ENCODE data around the gene NIP7. TPM values are rescaled to one million over a fixed set of nuclear protein-coding genes. Genes with fewer than 3 reads are reported as not detected.

Gene NIP7
- total RNA-seq, 1 experiment from 2014 or later = 72.8 TPM

- Histone ChIP-seq H2BK5ac (ENCODE audit: insufficient read length, low read length) (no peak overlapping the region), H4K8ac (replicated peaks; ENCODE audit: insufficient read length, low read depth, low read length) (no peak overlapping the region), H3K18ac (ENCODE audit: insufficient read length, low read depth, low read length) (no peak overlapping the region), H2BK120ac (ENCODE audit: low read depth, low read length, poor library complexity, severe bottlenecking) (no peak overlapping the region), H4K20me1 (ENCODE audit: control insufficient read depth, insufficient read depth, insufficient read length) (no peaks in the 10 kb centered on the region), H3K56ac (ENCODE audit: insufficient read length, low read depth, low read length) (no peak overlapping the region), H4K5ac (ENCODE audit: insufficient read length, low read depth, low read length) (no peak overlapping the region), H3K27me3 (ENCODE audit: insufficient read depth, low read length) (no peaks in the 10 kb centered on the region), H2AFZ (ENCODE audit: low read length) (no peak overlapping the region), H2BK20ac (ENCODE audit: low read depth, low read length, poor library complexity, severe bottlenecking) (no peak overlapping the region), H2BK12ac (ENCODE audit: insufficient read length, low read depth, low read length) (no peak overlapping the region), H3K23ac (ENCODE audit: insufficient read length, low read depth, low read length) (no peak overlapping the region), H2BK15ac (ENCODE audit: low read depth, low read length) (no peak overlapping the region), H3K79me2 (ENCODE audit: insufficient read depth, low read length) (no peaks in the 10 kb centered on the region), H3K4ac (ENCODE audit: low read depth, low read length) (no peak overlapping the region), H4K91ac (ENCODE audit: insufficient read length, low read depth, low read length) (no peak overlapping the region), H3T11ph (ENCODE audit: low read length) (no peak overlapping the region), H2AK5ac (ENCODE audit: insufficient read length, low read length) (no peak overlapping the region), H3K9me3 (ENCODE audit: control insufficient read depth, low read depth, low read length) (no peaks in the 10 kb centered on the region), H3K4me2 (ENCODE audit: insufficient read depth, insufficient read length, low read length) (no peak overlapping the region), H3K23me2 (ENCODE audit: insufficient read length, low read depth, low read length, poor library complexity, severe bottlenecking) (no peaks in the 10 kb centered on the region), H3K79me1 (ENCODE audit: insufficient read depth, low read depth, low read length, poor library complexity, severe bottlenecking) (peaks cover 3% of the 10 kb centered on the region), H3K14ac (ENCODE audit: insufficient read depth, low read length) (no peak overlapping the region), H3K27ac (ENCODE audit: insufficient read length, low read depth, low read length) (no peak overlapping the region), H3K9ac (ENCODE audit: extremely low read depth, insufficient read length, low read length) (no peak overlapping the region), H3K4me1 (ENCODE audit: insufficient read depth, low read length) (no peaks in the 10 kb centered on the region)
- Mint-ChIP-seq H3K27me3 (ENCODE audit: low read depth) (no peaks in the 10 kb centered on the region), H3K4me3 (no peak overlapping the region), H3K27ac (no peak overlapping the region; a peak in 2 of 7 replicates), H3K36me3 (ENCODE audit: insufficient read depth in 1 of 3, low read depth in 3 of 3) (peaks cover 32 to 68% (median 59%) of the 10 kb centered on the region in 3 experiments; a peak in 6 of 7 replicates), H3K4me1 (no peaks in the 10 kb centered on the region), H3K9me3 (no peaks in the 10 kb centered on the region)
- no peak for DNase-seq
- no peak for TF ChIP-seq CTCF (conservative IDR thresholded peaks at IDR 0.05)
- no CpG with 5 or more reads among the region's 2 CpGs for WGBS (ENCODE audit: extremely low coverage, insufficient read length, low lambda C conversion rate)
These were observed 32.0 kb downstream of the NIP7 start for GRCh38 chr16:69371564-69371963.

Measured in H9 (cell line).